AG09319 (cell line): Measurements from ENCODE around the gene CENPVL1.

Source experiments
- DNase-seq: peaks from one replicate; pipeline ENCODE4 v3.0.0-alpha.2; 2010; ENCODE audit warnings: low read depth; ENCODE audit errors: extremely low read depth
- CTCF ChIP-seq: IDR thresholded peaks from 2 replicates; pipeline ENCODE4 v1.5.1; 2011; ENCODE audit warnings: low read depth, mild to moderate bottlenecking, inconsistent platforms, low read length, moderate library complexity

The CENPVL1 gene

GRCh38 chrX:51737091-51737490 is 26.8 kb downstream of the CENPVL1 start:
- no peak for TF ChIP-seq CTCF
- DNase-seq, result no peak

GRCh38 chrX:51742586-51742985 is 32.3 kb downstream of the CENPVL1 start:
- DNase-seq, result no peak
- no peak for TF ChIP-seq CTCF

- peak; percentile 36 for DNase-seq
- TF ChIP-seq CTCF, result no peak
Observed at GRCh38 chrX:51743179-51743957, 33.1 kb downstream of the CENPVL1 start, which contains the start of gene GSPT2. Gene GSPT2, plus strand, starts transcription at chrX:51743442. Its CDS starts 185 bp downstream, at chrX:51743627.

DNA sequence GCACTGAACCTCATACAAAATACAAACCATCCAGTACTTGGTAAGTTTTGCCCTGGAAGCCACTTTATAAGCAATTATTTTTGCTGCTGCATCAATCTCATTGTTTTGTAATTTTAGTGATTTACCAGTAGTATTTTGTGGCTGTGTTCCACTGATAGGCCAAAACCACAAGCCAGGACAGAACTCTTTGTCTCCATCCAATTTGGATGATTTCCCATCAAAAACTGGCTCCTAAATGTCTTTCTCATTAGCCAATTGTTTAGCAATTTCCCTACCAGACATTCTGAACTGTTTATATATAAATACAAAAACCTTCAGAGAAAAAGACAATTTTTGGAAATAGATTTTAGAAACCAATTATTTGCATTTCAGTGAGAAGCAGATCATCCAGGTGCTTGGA is 37.4 kb downstream of the CENPVL1 start:
- TF ChIP-seq CTCF, result no peak
- peak; percentile 5 for DNase-seq

- DNase-seq, result no peak
- no peak for TF ChIP-seq CTCF
Observed at GRCh38 chrX:51759055-51759839, 48.9 kb downstream of the CENPVL1 start.

DNA sequence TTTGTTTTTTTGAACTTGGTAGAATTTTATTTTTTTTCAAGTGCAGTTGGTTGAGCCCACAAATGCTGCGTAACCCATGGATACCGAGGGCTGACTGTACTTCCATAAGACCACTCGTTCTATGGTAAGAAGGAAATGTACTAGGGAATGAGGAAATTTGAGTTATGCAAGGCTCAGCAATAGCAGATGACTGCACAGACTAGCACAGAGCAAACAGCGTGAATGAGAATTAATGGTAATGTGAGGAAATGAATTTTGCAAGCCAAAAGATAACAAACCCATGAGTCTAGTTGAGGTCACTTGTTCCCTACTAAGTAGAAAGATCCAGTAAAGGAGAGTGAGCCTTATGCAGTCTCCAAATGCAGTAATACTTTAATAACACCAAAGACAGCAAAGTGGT is 50.3 kb downstream of the CENPVL1 start:
- TF ChIP-seq CTCF, result no peak
- no peak for DNase-seq
